GM19324 (cell line): Measurements from ENCODE around the gene VSX1.

Experiments
- ATAC-seq: cut with Tn5 transposase; IDR thresholded peaks from one replicate; pipeline ENCODE4 v1.9.1; 2021; ENCODE audit warnings: mild to moderate bottlenecking, moderate library complexity; ENCODE audit not compliant: unreplicated experiment, low FRiP score

Gene VSX1

GRCh38 chr20:25042531-25043498 is 39.1 kb downstream of the VSX1 start:
- peak; percentile 89 for ATAC-seq

GRCh38 chr20:25041813-25042530 is 40.0 kb downstream of the VSX1 start:
- ATAC-seq = no peak

- no peak for ATAC-seq
Observed at GRCh38 chr20:25040438-25040831, 41.5 kb downstream of the VSX1 start.

GRCh38 chr20:25039697-25040437 is 42.1 kb downstream of the VSX1 start:
- no peak for ATAC-seq

GRCh38 chr20:25038591-25039015 is 43.3 kb downstream of the VSX1 start:
- ATAC-seq = no peak

- ATAC-seq = no peak
Observed at GRCh38 chr20:25038103-25038410, 43.9 kb downstream of the VSX1 start.

- ATAC-seq = no peak
Observed at GRCh38 chr20:25037288-25038102, 44.4 kb downstream of the VSX1 start.

- no peak for ATAC-seq
Observed at GRCh38 chr20:25036331-25036936, 45.5 kb downstream of the VSX1 start.

- ATAC-seq = peak; percentile 46
Observed at GRCh38 chr20:25035921-25036320, 46.0 kb downstream of the VSX1 start.

GRCh38 chr20:25033924-25034300 is 48.0 kb downstream of the VSX1 start:
- ATAC-seq = no peak

- no peak for ATAC-seq
Observed at GRCh38 chr20:25033265-25033923, 48.5 kb downstream of the VSX1 start.

GRCh38 chr20:25032478-25033264 is 49.3 kb downstream of the VSX1 start:
- ATAC-seq = no peak

- no peak for ATAC-seq
Observed at GRCh38 chr20:25032065-25032477, 49.9 kb downstream of the VSX1 start.

GRCh38 chr20:25031241-25031640 is 50.7 kb downstream of the VSX1 start:
- ATAC-seq = no peak

GRCh38 chr20:25030649-25031207 is 51.2 kb downstream of the VSX1 start:
- no peak for ATAC-seq

- ATAC-seq = no peak
Observed at GRCh38 chr20:25030007-25030648, 51.8 kb downstream of the VSX1 start.

GRCh38 chr20:25025986-25026605 is 55.8 kb downstream of the VSX1 start:
- ATAC-seq = no peak
